MM.1S (cell line): ENCODE data around the gene AP2S1.

Source experiments
- DNase-seq: peaks from one replicate; pipeline ENCODE4 v3.0.0-alpha.2; 2015
- H2AFZ ChIP-seq: fragments of 300-600 bp; sonication (generic); 2 replicates; pipeline ENCODE4 v1.6.0; 2016; ENCODE audit warnings: antibody characterized with exemption, low read length
- H3F3A ChIP-seq: fragments of 300-600 bp; sonication (generic); 2 replicates; pipeline ENCODE4 v1.6.1; 2016; ENCODE audit warnings: mild to moderate bottlenecking, antibody characterized with exemption, low read length, moderate library complexity, mixed read lengths; ENCODE audit not compliant: insufficient read depth
- H3K27ac ChIP-seq: fragments of 300-600 bp; sonication (generic); 2 replicates; pipeline ENCODE4 v1.5.1; 2016; ENCODE audit warnings: mild to moderate bottlenecking, low read length
- H3K27me3 ChIP-seq: fragments of 300-600 bp; sonication (generic); replicated peaks from 2 replicates; pipeline ENCODE4 v1.6.0; 2016; ENCODE audit warnings: low read length; ENCODE audit not compliant: insufficient read depth
- H3K36me3 ChIP-seq: fragments of 300-600 bp; sonication (generic); replicated peaks from 2 replicates; pipeline ENCODE4 v1.6.1; 2016; ENCODE audit warnings: mild to moderate bottlenecking, low read length, mixed read lengths; ENCODE audit not compliant: insufficient read depth
- H3K4me1 ChIP-seq: fragments of 300-600 bp; sonication (generic); 2 replicates; pipeline ENCODE4 v1.6.1; 2016; ENCODE audit warnings: low read length, mixed read lengths
- H3K4me2 ChIP-seq: fragments of 300-600 bp; sonication (generic); 2 replicates; pipeline ENCODE4 v1.6.0; 2016; ENCODE audit warnings: low read depth, low read length
- H3K4me3 ChIP-seq: fragments of 300-600 bp; sonication (generic); 2 replicates; pipeline ENCODE4 v1.5.1; 2016; ENCODE audit warnings: low read length, mixed read lengths
- H3K79me2 ChIP-seq: fragments of 300-600 bp; sonication (generic); 2 replicates; pipeline ENCODE4 v1.6.1; 2016; ENCODE audit warnings: mixed run types, low read length, mixed read lengths
- H3K9ac ChIP-seq: fragments of 300-600 bp; sonication (generic); 2 replicates; pipeline ENCODE4 v1.6.1; 2016; ENCODE audit warnings: low read length, mixed read lengths
- H3K9me2 ChIP-seq: fragments of 300-600 bp; sonication (generic); replicated peaks from 2 replicates; pipeline ENCODE4 v1.6.1; 2016; ENCODE audit warnings: mild to moderate bottlenecking, low read length, mixed read lengths; ENCODE audit not compliant: insufficient read depth
- H3K9me3 ChIP-seq: fragments of 300-600 bp; sonication (generic); replicated peaks from 2 replicates; pipeline ENCODE4 v1.6.1; 2016; ENCODE audit warnings: mild to moderate bottlenecking, low read length, mixed read lengths; ENCODE audit not compliant: insufficient read depth
- H4K20me1 ChIP-seq: fragments of 300-600 bp; sonication (generic); 2 replicates; pipeline ENCODE4 v1.6.1; 2016; ENCODE audit warnings: mild to moderate bottlenecking, low read length, moderate library complexity, mixed read lengths; ENCODE audit not compliant: insufficient read depth
- EZH2 ChIP-seq: fragments of 300-600 bp; sonication (generic); optimal IDR thresholded peaks from 2 replicates; pipeline ENCODE3; 2017; ENCODE audit warnings: low read depth, mild to moderate bottlenecking, antibody characterized with exemption, low read length, mixed read lengths
- EZH2phosphoT487 ChIP-seq: fragments of 300-600 bp; sonication (generic); IDR thresholded peaks from 2 replicates; pipeline ENCODE4 v1.6.1; 2018; ENCODE audit warnings: antibody characterized with exemption, low read length
- TF ChIP-seq, protein P1 (sequence below): fragments of 300-600 bp; sonication (generic); IDR thresholded peaks from 2 replicates; pipeline ENCODE4 v1.5.1; 2016; ENCODE audit warnings: antibody characterized with exemption, low read length, mixed read lengths

AP2S1 gene

GRCh38 chr19:46847528-46847927 lies 3.1 kb downstream of the AP2S1 start:
- H3K27me3 ChIP-seq: no peaks in the 10 kb centered on the region
- H3K79me2 ChIP-seq: peaks cover 26% of the 10 kb centered on the region
- no peaks in the 10 kb centered on the region for H3K36me3 ChIP-seq
- no peak overlapping the region for H3K4me3 ChIP-seq
- H3K27ac ChIP-seq: no peak overlapping the region
- no peak overlapping the region for H3K4me2 ChIP-seq
- DNase-seq: no peak
- TF ChIP-seq, protein P1, sequence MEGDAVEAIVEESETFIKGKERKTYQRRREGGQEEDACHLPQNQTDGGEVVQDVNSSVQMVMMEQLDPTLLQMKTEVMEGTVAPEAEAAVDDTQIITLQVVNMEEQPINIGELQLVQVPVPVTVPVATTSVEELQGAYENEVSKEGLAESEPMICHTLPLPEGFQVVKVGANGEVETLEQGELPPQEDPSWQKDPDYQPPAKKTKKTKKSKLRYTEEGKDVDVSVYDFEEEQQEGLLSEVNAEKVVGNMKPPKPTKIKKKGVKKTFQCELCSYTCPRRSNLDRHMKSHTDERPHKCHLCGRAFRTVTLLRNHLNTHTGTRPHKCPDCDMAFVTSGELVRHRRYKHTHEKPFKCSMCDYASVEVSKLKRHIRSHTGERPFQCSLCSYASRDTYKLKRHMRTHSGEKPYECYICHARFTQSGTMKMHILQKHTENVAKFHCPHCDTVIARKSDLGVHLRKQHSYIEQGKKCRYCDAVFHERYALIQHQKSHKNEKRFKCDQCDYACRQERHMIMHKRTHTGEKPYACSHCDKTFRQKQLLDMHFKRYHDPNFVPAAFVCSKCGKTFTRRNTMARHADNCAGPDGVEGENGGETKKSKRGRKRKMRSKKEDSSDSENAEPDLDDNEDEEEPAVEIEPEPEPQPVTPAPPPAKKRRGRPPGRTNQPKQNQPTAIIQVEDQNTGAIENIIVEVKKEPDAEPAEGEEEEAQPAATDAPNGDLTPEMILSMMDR: no peak
- no peak for TF ChIP-seq EZH2
- TF ChIP-seq EZH2phosphoT487: no peak
- no peaks in the 10 kb centered on the region for H3F3A ChIP-seq
- H3K4me1 ChIP-seq: peaks cover 8% of the 10 kb centered on the region
- H4K20me1 ChIP-seq: no peaks in the 10 kb centered on the region
- H3K9me3 ChIP-seq: no peaks in the 10 kb centered on the region
- no peaks in the 10 kb centered on the region for H3K9me2 ChIP-seq
- no peak overlapping the region for H2AFZ ChIP-seq
- no peak overlapping the region for H3K9ac ChIP-seq

GRCh38 chr19:46845959-46846459 lies 4.6 kb downstream of the AP2S1 start:
- TF ChIP-seq, protein P1: no peak
- TF ChIP-seq EZH2: no peak
- no peak for TF ChIP-seq EZH2phosphoT487
- H3K9me3 ChIP-seq: no peaks in the 10 kb centered on the region
- H3K27ac ChIP-seq: no peak overlapping the region
- no peak overlapping the region for H2AFZ ChIP-seq
- H3K9me2 ChIP-seq: no peaks in the 10 kb centered on the region
- peaks cover 8% of the 10 kb centered on the region for H3K4me1 ChIP-seq
- H3K27me3 ChIP-seq: no peaks in the 10 kb centered on the region
- peaks cover 26% of the 10 kb centered on the region for H3K79me2 ChIP-seq
- H3K36me3 ChIP-seq: no peaks in the 10 kb centered on the region
- no peak overlapping the region for H3K9ac ChIP-seq
- H3K4me3 ChIP-seq: no peak overlapping the region
- H3F3A ChIP-seq: no peaks in the 10 kb centered on the region
- H3K4me2 ChIP-seq: no peak overlapping the region
- no peaks in the 10 kb centered on the region for H4K20me1 ChIP-seq
- no peak for DNase-seq

- no peak overlapping the region for H2AFZ ChIP-seq
- H3K4me1 ChIP-seq: no peaks in the 10 kb centered on the region
- DNase-seq: no peak
- H3K27ac ChIP-seq: no peak overlapping the region
- H4K20me1 ChIP-seq: no peaks in the 10 kb centered on the region
- no peaks in the 10 kb centered on the region for H3K27me3 ChIP-seq
- no peak for TF ChIP-seq EZH2phosphoT487
- TF ChIP-seq, protein P1: no peak
- H3F3A ChIP-seq: no peaks in the 10 kb centered on the region
- no peak overlapping the region for H3K9ac ChIP-seq
- H3K79me2 ChIP-seq: peaks cover 11% of the 10 kb centered on the region
- H3K9me3 ChIP-seq: no peaks in the 10 kb centered on the region
- H3K9me2 ChIP-seq: no peaks in the 10 kb centered on the region
- H3K36me3 ChIP-seq: no peaks in the 10 kb centered on the region
- no peak overlapping the region for H3K4me3 ChIP-seq
- no peak overlapping the region for H3K4me2 ChIP-seq
Observed at GRCh38 chr19:46844067-46844489, 6.6 kb downstream of the AP2S1 start.
